Measurements from ENCODE around the gene FUOM. TPM values are rescaled to one million over a fixed set of nuclear protein-coding genes. Genes with fewer than 3 reads are reported as not detected.

Gene FUOM
- polyA plus RNA-seq, 1 of the 3 experiments (the other 2 are of a cell fraction): 32.5 TPM

DNA sequence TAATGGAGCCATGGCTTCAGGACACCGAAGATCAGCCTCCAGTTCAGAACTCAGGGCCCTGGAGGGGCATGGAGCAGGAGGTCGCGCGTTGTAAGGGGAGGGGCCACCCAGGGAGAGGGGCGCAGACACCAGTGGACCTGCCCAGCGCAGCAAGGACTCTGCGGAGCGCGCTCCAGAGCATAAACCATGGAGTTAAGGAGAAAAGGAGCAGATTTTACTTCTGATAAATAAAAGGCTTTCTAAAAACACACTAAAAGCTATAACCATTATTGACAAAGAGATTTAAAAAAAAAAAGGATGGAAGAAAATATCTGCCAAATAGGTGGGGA lies 31.6 kb downstream of the FUOM start:
- DNase-seq: no peak
- peak overlapping the region; percentile 59 to 64 for H3K4me3 ChIP-seq (ENCODE audit: low read depth in 2 of 2, low read length in 1 of 2)
- ChIA-PET POLR2A (no interaction called here), CTCF (interaction anchor here (0.6 to 4.7 kb wide), 2 partner anchors 19 to 33 kb away, joined by 3 to 73 read pairs; partner anchors contain the start of gene FUOM)
- peak overlapping the region; percentile 49; the same call in 1 of the 2 replicates for H3K9ac ChIP-seq
- H2AFZ ChIP-seq (ENCODE audit: low read depth): peak overlapping the region; percentile 76; the same call in 1 of the 2 replicates
- peak overlapping the region; percentile 73 for H3K4me2 ChIP-seq
- H3K79me2 ChIP-seq (ENCODE audit: insufficient read depth): no peaks in the 10 kb centered on the region
- WGBS (ENCODE audit: low lambda C conversion rate): 52% methylated on average over 9 of the region's 9 CpGs
- H3K36me3 ChIP-seq (replicated peaks in 1 of 2; ENCODE audit: control insufficient read depth in 1 of 2, insufficient read depth in 2 of 2, low read length in 1 of 2): no peaks in the 10 kb centered on the region
- H3K9me2 ChIP-seq: no peaks in the 10 kb centered on the region
- peaks cover 7% of the 10 kb centered on the region for H3F3A ChIP-seq (replicated peaks; ENCODE audit: insufficient read depth)
- H3K27ac ChIP-seq (ENCODE audit: low read depth in 2 of 2, low read length in 1 of 2): peak overlapping the region in 1 of 2 experiments; percentile 93; a peak in 2 of 4 replicates
- H3K27me3 ChIP-seq (ENCODE audit: insufficient read depth): peaks cover 5% of the 10 kb centered on the region; the same call in 1 of the 2 replicates
- peaks cover 7 to 34% of the 10 kb centered on the region in 2 experiments; a peak in 2 of 4 replicates for H3K4me1 ChIP-seq (ENCODE audit: control insufficient read depth in 1 of 2, insufficient read depth in 2 of 2, low read depth in 1 of 2, low read length in 1 of 2)
- no peak for TF ChIP-seq RAD21 (IDR thresholded peaks at IDR 0.05; ENCODE audit: low read length)
- TF ChIP-seq NFIC (IDR thresholded peaks at IDR 0.05; ENCODE audit: borderline replicate concordance): no peak
- no peak for TF ChIP-seq RXRA (IDR thresholded peaks at IDR 0.05; ENCODE audit: borderline replicate concordance, low read depth)
- TF ChIP-seq RFX5 (IDR thresholded peaks at IDR 0.05; ENCODE audit: low read length): no peak
- no peak for TF ChIP-seq MEF2A (IDR thresholded peaks at IDR 0.05; ENCODE audit: borderline replicate concordance, low read depth)
- TF ChIP-seq, protein P1, sequence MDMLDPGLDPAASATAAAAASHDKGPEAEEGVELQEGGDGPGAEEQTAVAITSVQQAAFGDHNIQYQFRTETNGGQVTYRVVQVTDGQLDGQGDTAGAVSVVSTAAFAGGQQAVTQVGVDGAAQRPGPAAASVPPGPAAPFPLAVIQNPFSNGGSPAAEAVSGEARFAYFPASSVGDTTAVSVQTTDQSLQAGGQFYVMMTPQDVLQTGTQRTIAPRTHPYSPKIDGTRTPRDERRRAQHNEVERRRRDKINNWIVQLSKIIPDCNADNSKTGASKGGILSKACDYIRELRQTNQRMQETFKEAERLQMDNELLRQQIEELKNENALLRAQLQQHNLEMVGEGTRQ (IDR thresholded peaks at IDR 0.05; ENCODE audit: borderline replicate concordance, low read depth, low read length): no peak
- TF ChIP-seq FOSL2 (IDR thresholded peaks at IDR 0.05; ENCODE audit: borderline replicate concordance, low read depth): no peak
- H4K20me1 ChIP-seq (ENCODE audit: insufficient read depth): no peaks in the 10 kb centered on the region
- no peaks in the 10 kb centered on the region for H3K9me3 ChIP-seq

DNA sequence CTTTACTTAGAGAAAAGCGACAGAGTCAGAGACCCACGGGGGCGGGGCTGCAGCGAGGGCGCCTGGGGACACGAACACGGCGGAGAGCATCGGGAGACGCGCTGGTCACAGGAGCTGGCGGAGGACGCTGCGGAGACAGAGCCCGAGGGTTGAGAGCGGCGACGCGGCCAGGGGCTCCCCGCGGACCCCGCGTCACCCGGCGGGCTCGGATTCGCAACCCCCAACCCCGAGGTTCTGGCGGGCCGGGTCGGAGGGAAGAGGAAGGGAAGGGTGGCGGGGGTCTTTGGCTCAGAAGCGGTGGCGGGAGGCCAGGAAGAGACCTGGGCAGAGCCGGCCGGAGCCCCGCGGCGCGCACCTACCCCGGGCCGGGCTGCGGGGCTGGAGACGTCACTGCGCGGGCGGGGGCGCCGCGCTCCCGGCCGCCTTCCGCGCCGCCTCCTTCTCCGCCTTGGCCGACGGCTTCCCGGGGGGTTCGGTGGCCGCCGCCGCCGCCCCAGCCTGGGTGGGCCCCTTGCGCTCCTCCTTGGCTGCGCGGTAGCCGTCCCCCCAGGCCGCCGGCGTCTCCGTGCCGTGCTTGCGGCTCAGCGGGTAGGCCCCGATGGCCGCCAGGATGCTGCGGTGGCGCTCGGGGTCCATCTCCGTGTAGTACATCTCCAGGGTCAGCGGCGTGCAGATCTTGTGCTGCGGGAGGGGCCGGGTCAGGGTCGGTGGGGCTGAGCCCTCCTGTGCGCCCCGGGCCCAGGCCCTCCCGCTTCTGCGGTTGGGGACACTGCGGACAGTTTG lies 32.2 kb downstream of the FUOM start:
- peak overlapping the region in 1 of 2 experiments; percentile 93; a peak in 2 of 4 replicates for H3K27ac ChIP-seq (ENCODE audit: low read depth in 2 of 2, low read length in 1 of 2)
- peak; percentile 76 for DNase-seq
- peak overlapping the region; percentile 59 to 64 for H3K4me3 ChIP-seq (ENCODE audit: low read depth in 2 of 2, low read length in 1 of 2)
- H3K79me2 ChIP-seq (ENCODE audit: insufficient read depth): no peaks in the 10 kb centered on the region
- H3K27me3 ChIP-seq (ENCODE audit: insufficient read depth): no peaks in the 10 kb centered on the region
- ChIA-PET POLR2A (interaction anchor here (1.7 kb wide), 1 partner anchor 10 kb away, joined by 6 read pairs; the partner anchor contains the start of gene CALY), CTCF (interaction anchor here (2.1 to 2.9 kb wide), 2 partner anchors 11 to 18 kb away, joined by 10 to 15 read pairs; no protein-coding TSS in a partner anchor)
- TF ChIP-seq FOXJ3 (CRISPR knock-in tag; IDR thresholded peaks at IDR 0.05) (no peak), FOXM1 (IDR thresholded peaks at IDR 0.05; ENCODE audit: low read depth) (no peak), RAD21 (IDR thresholded peaks at IDR 0.05; ENCODE audit: low read length) (no peak), FOSL2 (IDR thresholded peaks at IDR 0.05; ENCODE audit: borderline replicate concordance, low read depth) (no peak), MEF2A (IDR thresholded peaks at IDR 0.05; ENCODE audit: borderline replicate concordance, low read depth) (no peak)
- TF ChIP-seq, protein P2, sequence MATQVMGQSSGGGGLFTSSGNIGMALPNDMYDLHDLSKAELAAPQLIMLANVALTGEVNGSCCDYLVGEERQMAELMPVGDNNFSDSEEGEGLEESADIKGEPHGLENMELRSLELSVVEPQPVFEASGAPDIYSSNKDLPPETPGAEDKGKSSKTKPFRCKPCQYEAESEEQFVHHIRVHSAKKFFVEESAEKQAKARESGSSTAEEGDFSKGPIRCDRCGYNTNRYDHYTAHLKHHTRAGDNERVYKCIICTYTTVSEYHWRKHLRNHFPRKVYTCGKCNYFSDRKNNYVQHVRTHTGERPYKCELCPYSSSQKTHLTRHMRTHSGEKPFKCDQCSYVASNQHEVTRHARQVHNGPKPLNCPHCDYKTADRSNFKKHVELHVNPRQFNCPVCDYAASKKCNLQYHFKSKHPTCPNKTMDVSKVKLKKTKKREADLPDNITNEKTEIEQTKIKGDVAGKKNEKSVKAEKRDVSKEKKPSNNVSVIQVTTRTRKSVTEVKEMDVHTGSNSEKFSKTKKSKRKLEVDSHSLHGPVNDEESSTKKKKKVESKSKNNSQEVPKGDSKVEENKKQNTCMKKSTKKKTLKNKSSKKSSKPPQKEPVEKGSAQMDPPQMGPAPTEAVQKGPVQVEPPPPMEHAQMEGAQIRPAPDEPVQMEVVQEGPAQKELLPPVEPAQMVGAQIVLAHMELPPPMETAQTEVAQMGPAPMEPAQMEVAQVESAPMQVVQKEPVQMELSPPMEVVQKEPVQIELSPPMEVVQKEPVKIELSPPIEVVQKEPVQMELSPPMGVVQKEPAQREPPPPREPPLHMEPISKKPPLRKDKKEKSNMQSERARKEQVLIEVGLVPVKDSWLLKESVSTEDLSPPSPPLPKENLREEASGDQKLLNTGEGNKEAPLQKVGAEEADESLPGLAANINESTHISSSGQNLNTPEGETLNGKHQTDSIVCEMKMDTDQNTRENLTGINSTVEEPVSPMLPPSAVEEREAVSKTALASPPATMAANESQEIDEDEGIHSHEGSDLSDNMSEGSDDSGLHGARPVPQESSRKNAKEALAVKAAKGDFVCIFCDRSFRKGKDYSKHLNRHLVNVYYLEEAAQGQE (IDR thresholded peaks at IDR 0.05; ENCODE audit: low read depth, low read length): no peak
- TF ChIP-seq, protein P1 (IDR thresholded peaks at IDR 0.05; ENCODE audit: borderline replicate concordance, low read depth, low read length): no peak
- H3K36me3 ChIP-seq (replicated peaks in 1 of 2; ENCODE audit: control insufficient read depth in 1 of 2, insufficient read depth in 2 of 2, low read length in 1 of 2): no peaks in the 10 kb centered on the region
- H3F3A ChIP-seq (replicated peaks; ENCODE audit: insufficient read depth): peaks cover 7% of the 10 kb centered on the region
- WGBS (ENCODE audit: low lambda C conversion rate): 15% methylated on average over 23 of the region's 91 CpGs
- peak overlapping the region; percentile 49 for H3K9ac ChIP-seq
- peak overlapping the region; percentile 73 for H3K4me2 ChIP-seq
- H3K9me2 ChIP-seq: no peaks in the 10 kb centered on the region
- no peaks in the 10 kb centered on the region for H3K9me3 ChIP-seq
- H3K4me1 ChIP-seq (ENCODE audit: control insufficient read depth in 1 of 2, insufficient read depth in 2 of 2, low read depth in 1 of 2, low read length in 1 of 2): peaks cover 7 to 34% of the 10 kb centered on the region in 2 experiments; a peak in 2 of 4 replicates
- no peaks in the 10 kb centered on the region for H4K20me1 ChIP-seq (ENCODE audit: insufficient read depth)
- H2AFZ ChIP-seq (ENCODE audit: low read depth): peak overlapping the region; percentile 76; the same call in 1 of the 2 replicates

Data from SK-N-SH (cell line).